GM18861 (cell line): ENCODE data around the gene SLC9A8.

Source experiments
- ATAC-seq: cut with Tn5 transposase; IDR thresholded peaks from one replicate; pipeline ENCODE4 v1.9.1; 2021; ENCODE audit not compliant: unreplicated experiment

SLC9A8 gene

DNA sequence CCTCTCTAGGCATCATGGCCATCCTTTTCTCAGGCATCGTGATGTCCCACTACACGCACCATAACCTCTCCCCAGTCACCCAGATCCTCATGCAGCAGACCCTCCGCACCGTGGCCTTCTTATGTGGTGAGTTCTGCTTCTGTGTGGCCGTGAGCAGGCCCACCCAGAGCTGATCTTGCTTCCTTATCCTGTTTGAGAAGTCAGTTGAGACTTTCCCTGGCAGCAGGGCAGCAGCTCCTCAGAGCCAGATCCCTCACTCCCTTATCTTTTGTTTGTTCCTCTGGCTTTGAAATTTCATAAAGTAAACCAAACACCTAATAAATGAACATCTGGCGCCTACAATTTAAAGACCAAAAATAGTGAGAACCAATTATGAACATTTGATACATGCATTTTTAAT, 62.1 kb downstream of the SLC9A8 start:
- ATAC-seq, result no peak

GRCh38 chr20:49877386-49877921, 64.8 kb downstream of the SLC9A8 start:
- no peak for ATAC-seq

DNA sequence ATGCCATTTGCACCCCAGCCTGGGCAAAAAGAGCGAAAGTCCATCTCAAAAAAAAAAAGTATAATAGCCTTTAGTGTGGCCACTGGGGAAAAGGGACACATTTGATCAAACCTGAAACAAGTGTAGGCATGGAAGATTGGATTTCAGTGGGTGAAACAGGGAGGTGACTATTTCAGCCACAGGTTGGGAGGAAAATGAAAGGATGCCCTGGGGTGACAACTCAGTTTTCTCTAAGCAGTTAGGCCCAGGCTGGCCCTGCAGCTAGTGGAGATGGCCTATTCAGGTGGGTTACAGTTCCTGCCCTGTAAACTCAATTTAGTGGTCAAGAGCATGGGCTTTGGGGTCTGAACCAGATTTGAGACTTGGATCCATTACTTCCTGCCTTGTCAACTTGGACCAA, 66.3 kb downstream of the SLC9A8 start:
- no peak for ATAC-seq

DNA sequence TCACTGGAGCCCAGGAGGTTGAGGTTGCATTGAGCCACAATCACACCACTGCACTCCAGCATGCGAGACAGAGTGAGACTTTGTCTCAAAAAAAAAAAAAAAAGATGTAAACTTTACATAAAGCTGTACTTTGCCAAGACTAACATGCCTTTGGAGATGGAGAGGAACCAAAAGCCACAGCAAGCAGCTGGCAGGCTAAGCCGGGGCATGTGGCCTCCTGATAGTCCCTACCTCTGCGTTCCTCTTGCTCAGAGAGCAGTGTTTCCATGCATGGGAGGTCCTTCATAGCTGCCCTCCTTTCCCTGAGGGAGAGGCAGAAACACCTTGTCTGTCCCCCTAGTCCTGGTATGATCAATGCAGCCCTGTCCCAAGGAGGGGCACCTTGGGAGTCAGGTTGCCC, 67.5 kb downstream of the SLC9A8 start:
- no peak for ATAC-seq

DNA sequence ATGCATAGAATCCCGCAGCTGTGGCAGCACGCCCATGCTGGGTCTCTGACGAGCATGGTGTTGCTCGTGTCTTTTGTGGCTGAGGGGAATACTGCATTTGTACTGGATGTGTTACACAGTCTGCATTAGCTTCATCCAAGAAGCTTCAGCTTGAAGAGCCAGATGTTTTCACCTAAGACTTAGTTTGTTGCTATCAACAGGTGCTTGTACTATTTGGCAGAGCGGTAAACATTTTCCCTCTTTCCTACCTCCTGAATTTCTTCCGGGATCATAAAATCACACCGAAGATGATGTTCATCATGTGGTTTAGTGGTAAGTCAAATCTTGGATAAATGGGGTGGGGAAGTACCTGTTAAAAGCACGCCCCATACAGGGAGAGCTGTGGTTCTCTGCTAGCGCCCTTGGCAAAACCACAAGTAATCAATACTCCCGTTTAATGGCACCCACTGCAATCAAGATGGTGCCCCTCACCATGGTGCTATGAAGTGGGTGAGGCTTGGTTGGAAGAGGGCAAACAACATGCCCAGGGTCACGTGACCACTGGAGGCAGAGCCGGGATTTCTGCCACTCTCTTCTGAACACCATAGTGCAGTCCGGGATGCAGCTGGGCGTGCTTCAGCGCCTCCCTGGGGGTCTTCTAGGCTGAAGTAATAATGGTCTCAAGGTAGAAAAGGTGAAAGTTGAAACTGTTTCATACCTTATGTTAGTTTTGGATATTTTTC, 68.3 kb downstream of the SLC9A8 start:
- no peak for ATAC-seq

DNA sequence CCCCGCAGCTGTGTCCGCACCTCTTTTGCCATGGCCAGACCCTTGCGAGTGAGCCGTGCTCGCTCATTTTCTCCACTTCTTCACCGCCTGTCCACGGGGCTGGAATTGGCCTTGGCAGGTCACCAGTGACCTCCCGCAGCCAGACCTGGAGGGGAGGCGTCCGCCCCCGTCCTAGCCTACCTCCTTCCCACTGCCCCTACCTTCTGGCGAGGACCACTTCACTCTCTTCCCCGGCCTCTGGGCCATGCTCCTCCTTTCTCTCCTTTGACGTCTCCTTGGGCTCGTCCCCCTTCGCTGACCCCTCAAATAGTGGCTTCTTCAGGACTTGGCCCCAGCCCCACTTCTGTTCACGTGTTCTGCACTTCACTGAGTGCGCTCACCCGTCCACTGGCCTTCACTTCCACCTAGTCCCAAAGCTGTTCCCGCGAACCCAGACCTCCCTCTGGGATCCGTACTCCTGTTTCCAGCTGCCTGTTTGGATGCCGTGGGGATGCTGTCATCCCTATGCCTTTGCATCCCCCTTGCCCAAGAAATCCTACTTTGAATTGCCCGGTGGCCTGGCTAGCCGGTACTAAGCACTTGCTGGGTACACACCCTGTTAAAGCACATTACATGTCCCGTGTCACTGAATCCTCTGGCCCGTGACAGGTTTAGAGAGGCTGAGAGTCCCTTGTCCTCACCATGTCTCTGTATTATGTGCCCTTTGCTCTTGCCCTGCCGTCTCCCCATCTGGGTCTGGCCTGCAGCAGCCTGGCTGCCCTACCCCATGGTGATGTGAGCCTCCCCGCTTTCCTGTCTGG, 69.7 kb downstream of the SLC9A8 start:
- ATAC-seq, result no peak

- ATAC-seq, result no peak
Observed at GRCh38 chr20:49883246-49883802, 70.7 kb downstream of the SLC9A8 start.

DNA sequence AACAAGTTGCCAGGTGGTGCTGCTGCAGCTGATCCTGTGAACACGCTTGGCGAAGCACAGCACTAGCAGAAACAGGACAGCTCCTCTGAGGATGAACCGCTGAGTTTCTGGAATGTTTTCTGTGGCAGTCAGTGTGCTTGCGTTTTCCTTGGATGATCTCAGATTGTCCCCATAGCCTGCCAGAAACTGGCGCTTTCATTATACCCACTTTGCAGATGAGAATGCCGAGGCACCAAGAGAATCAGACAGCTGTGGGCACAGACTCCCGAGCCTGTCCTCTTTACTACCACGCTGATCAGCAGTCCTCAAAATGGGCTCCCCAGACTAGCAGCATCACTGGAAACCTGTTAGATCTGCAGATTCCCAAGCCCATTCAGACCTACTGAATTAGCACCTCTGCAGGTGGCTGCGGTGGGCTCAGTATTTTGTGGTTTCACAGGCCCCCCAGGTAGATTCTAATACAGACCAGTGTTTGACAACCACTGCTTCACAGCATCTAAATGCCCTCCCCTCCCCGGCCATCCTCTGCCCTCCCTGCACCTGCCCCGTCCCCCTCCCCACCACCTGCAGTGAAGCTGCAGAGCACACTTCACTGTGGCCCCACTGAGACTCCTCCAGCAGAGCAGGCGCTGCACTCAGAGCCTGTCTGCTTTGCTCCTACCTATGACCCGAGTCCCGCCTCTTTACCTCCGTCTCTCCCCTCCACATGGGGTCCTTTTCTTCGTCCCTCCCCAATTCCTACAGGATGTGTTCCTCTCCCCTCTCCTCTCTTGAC, 73.1 kb downstream of the SLC9A8 start:
- ATAC-seq, result no peak

DNA sequence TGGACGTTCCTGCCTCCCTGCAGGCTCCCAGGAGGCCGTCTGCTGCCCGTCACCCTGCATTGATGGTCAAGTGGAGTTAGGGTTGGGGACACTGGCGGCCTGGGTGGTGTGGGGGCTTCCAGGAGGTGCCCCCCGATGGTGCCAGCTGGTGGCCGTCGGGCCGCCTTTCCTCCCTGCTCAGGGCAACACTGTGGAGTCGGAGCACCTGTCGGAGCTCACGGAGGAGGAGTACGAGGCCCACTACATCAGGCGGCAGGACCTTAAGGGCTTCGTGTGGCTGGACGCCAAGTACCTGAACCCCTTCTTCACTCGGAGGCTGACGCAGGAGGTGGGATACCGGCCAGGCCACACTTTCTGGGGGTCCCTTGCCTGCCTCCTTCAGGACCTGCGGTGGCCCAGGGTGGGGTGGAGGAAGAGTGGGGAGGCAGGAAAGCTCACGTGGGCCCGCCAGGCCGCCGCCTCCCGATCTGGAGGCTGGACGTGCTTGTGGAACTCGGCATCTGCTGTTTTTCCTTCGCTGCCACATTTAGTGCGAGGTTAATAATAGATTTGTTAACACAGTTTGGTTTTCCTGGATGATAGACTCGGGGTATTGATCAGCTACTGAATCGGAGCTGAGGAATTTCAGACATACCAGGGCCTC, 74.1 kb downstream of the SLC9A8 start:
- ATAC-seq, result no peak

DNA sequence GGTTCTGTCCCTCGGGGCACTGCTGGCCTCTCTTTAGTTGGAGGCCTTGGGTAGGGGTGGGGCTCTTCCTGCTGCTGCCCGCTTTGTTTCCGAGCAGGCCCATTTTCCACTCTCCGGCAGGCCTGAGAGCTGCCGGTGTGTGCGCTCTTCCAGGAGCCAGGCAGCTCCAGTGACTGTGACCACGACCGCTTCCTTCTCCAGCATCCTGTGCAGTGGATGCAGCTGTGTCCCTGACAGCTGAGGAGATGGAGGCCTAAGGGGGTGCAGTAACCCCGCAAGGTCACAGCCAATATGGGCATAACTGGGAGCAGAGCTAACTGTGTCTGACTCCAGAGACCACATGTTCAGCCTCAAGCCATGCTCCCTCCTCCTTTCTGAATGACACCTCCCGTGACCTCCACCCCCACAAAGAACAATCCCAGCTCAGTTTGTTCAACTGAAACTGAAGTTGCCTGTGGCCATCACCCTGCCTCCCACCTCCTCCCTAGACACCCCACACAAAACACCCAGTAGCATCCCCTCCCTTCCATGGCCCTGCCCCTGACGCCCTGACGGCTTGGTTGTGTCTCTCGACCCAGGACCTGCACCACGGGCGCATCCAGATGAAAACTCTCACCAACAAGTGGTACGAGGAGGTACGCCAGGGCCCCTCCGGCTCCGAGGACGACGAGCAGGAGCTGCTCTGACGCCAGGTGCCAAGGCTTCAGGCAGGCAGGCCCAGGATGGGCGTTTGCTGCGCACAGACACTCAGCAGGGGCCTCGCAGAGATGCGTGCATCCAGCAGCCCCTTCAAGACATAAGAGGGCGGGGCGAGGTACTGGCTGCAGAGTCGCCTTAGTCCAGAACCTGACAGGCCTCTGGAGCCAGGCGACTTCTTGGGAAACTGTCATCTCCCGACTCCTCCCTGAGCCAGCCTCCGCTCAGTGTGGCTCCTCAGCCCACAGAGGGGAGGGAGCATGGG, 74.9 kb downstream of the SLC9A8 start:
- ATAC-seq, result no peak

DNA sequence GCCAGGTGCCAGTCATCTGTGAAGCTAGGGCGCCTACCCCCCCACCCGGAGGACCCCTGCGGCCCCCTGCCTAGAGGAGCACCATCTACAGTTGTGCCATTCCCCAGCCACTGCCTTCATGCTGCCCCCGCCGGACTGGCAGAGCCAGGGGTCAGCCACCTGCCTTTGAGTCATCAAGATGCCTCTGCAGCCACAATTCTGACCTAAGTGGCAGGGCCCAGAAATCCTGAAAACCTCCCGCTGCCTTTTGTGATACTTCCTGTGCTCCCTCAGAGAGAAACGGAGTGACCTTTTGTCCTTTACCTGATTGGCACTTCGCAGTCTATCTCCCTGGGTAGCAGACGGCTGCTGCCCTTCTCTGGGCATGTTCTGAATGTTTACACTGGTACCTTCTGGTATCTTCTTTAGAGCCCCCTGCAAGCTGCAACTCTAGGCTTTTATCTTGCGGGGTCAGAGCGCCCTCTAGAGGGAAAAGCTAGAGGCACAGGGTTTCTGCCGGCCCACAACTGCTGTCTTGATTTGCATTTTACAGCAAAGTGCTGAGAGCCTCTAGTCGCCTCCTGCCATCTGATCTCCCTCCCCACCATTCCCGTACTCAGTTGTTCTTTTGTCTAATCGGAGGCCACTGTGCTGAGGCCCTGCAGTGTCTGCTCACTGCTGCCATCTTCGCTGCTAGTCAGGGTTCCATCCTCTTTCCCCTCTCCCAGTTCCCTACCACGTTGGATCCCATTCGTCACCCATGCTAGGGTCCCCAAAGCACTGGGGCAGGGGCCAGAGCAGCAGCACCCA, 75.8 kb downstream of the SLC9A8 start:
- ATAC-seq, result no peak

DNA sequence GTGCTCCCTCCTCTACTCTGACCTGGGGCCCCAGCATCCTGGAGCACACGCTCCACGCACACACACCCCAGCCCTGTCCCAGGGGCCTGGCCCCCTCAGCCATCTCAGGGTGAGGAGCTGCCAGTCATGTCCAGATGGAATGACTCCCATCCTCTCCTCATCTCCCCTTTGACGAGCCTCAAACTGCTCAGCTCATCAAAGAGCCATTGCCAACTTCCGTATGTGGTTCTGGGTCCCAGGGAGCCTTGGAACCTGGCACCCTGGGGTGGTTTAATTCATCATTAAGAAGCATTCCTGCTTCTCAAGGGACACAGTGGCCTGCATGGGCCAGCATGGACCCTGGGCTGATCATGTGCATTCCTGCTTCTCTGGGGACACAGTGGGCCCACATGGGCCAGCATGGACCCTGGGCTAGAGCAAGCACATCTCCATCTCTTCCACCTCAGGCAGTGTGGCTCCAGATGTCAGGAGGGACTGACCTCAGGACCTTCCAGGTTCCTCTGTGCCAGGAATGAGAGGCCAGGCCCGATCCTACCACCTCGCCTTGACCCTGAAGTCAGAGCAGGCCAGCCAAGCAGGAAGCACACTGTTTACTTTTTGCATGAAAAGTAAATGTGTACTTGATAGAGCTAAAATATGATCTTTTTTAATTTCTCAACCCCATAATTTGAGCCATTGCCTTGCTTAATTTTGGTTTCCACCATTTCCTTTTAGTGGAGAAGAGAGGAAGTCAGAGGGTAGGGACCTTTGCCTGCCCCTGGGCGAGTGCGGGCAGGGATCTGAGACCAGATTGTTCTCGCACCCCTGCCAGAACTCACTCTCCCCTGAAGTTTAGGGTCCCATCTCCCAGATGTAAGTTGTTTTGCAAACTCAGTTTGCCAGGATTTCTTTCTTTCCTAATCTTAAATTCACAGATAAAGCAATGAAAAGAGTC, 76.6 kb downstream of the SLC9A8 start:
- no peak for ATAC-seq

DNA sequence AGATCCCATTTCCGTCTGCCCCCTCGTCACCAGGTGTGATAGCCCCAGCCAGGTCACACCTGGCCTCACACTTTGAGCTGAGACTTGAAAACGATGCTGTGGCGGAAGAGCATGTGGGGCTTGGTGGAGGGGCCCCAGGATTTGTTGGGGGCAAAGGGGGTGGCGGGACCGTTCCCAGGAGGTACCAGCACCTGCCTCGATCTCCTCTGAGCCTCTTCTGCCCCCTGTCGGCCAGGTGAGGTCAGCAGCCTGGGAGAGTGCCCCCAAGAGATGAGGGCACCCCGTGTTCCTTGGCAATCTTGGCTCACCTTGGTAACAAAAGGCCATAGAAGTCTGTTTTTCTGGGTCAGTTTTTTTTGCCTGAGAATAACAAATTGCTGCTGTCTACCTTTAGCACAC, 77.3 kb downstream of the SLC9A8 start:
- ATAC-seq, result no peak

GRCh38 chr20:49890471-49891361, 78.1 kb downstream of the SLC9A8 start:
- no peak for ATAC-seq

GRCh38 chr20:49891476-49892110, 79.0 kb downstream of the SLC9A8 start:
- ATAC-seq, result no peak

GRCh38 chr20:49892260-49892659, 79.6 kb downstream of the SLC9A8 start:
- ATAC-seq, result no peak
